Epithelial cell of prostate (primary cell): ENCODE results near the gene TBL1X.

Experiments
- DNase-seq: peaks from one replicate; pipeline ENCODE4 v3.0.0-alpha.2; 2011; ENCODE audit warnings: low read depth, low spot score
- H3K27ac ChIP-seq: fragments of 450-650 bp; 2 replicates; pipeline ENCODE4 v1.5.1; 2017; ENCODE audit warnings: mild to moderate bottlenecking

Gene TBL1X

DNA sequence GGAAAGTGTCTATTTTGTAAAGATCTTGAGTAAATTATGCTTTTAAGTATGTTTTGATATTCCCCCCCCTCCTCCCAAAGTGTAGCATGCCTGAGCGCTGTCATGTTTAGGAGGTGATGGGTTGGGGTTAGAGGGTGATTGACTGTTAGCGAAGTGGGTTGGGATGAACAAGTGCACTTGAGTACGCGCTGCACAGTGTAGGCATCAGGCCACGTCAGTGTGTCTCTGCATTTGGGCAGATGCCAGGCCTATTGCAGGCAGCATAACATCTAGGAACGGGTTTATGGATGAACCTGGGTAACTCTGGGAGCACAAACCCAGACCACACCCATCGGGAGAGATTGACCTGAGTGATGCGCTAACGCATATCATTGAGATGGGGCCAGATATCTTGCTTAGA lies 111.2 kb downstream of the TBL1X start:
- no peak for DNase-seq
- no peak overlapping the region for H3K27ac ChIP-seq

DNA sequence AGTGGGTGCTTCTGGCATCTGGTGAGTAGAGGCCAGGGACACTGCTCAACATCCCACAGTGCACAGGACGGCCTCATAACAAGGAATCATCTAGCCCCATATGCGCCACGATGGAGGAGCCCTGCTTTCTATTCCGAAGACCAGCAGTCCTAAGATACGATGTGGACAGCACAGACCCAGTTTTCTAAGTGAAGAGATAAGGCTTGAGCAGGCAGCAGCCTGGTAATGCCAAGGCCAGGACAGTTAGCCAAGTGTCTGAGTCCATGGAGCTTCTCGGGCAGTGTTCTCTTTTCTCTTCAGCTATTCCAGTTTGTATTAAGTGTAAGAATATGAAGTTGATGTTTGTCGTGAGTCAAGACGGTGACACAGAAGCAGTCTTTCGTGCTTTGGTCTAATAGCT lies 112.7 kb downstream of the TBL1X start:
- DNase-seq: no peak
- no peak overlapping the region for H3K27ac ChIP-seq

DNA sequence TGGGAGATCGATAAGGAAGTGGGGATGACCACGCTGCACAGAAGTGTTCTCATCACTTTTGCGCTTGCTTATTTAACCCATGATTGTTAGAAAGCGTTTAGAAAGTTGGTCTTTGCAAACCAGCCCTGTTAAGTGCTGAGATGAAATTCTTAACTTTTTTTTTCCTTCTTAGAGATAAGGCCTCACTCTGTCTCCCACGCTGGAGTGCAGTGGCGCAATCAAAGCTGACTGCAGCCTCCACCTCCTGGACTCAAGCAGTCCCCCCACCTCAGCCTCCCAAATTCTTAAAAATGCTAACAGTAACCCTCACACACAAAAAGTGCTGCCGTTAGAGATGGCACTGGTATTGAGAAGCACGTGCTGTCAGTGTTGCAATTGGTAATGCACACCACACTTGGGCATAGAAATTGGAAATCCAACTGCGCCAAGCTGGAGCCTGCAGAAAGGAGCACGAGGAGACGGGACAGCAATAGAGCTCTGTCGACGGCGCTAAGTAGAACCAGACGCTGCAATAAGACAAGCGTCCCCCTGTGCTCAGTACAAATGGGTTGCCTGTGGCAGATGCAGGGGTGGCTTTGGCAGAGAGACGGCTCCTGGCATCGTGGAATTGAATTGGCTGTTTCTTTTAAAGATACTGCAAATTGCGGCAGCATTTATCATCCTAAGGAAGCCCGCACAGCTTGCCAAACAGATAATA lies 113.4 kb downstream of the TBL1X start:
- no peak overlapping the region for H3K27ac ChIP-seq
- DNase-seq: no peak

DNA sequence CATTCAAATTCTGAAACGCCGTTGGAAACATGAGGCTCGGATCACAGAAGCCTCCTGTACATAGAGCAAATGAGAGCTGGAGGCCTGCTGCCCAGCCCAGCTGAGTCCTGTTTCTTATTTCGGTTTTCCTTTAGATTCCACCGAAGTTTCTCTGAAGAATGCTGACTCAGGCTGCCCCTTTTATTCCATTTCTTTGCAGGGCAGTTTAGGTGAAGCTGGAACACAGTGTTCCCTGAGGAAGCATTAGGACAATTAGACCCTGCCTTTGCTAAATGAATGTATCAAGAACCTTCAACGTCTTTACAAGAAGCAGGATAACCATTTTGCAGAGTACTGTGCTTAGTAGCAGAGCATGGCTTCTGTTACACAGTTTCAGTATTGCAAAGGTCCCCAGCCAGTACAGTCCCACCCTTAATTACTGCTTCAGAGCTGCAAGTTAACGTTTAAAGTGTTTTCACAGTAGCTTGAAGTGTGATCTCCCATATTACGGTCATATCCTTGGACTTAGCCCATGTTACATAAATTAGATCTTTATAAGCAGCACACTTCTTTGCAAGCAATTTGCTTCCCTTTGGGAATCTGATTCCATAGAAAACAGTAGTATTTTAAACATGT lies 117.0 kb downstream of the TBL1X start:
- DNase-seq: no peak
- no peak overlapping the region for H3K27ac ChIP-seq

DNA sequence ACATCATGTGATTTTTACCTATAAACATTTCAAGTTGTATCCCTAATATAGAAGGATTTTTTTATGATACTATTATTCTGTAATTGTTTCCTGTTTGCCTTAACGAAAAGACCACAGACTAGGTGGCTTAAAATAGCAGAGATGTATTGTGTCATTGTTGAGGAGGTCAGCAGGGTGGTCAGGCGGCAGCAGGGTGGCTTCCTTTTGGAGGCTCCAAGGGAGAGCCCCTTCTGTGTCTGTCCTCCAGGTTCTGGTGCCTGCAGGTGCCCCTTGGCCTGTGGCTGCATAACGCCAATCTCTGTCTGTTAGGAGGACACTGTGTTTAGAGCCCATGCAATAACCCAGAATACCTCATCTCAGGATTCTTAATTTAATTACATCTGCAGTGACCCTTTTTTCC lies 118.1 kb downstream of the TBL1X start:
- no peak for DNase-seq

DNA sequence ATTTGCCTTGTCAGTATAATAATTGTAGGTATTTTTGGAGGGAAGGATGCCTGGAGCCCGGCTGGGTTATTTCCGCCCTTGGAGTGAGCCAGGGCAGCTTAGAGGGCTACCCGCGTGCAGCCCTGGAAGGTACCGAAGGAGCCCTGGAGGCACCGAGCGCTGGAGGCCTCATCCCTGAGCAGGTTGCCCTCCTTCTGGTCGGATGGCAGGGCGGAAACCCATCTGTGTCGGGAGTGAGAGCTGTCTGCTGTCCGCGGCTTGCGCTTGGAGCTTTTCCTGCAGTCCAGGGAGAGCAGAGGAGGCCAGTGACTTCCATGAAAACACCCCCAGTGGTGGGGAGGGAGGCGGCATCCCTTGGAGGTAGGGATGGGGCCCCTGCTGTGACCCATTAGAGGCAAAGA lies 122.1 kb downstream of the TBL1X start:
- no peak for DNase-seq
- no peak overlapping the region for H3K27ac ChIP-seq

More for the DNA sequence above, 118.1 kb downstream of the TBL1X start:
- H3K27ac ChIP-seq: no peak overlapping the region

DNA sequence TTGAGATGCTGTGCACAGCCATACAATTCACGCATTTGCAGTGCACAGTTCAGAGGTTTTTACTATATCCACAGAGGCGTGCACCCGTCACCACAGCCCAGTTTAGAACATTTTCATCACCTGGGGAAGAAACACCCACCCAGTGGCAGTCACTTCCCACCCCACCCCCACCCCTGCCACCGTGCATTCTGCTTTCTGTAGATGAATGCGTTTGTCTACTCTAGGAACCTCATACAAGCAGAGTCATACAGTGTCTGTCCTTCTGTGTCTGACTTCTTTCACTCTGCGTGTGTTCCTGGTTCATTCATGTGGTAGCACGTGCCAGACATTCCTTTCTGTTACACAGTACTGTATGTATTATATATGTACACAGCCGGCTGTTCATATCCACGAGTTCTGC lies 122.8 kb downstream of the TBL1X start:
- H3K27ac ChIP-seq: no peak overlapping the region
- DNase-seq: no peak

DNA sequence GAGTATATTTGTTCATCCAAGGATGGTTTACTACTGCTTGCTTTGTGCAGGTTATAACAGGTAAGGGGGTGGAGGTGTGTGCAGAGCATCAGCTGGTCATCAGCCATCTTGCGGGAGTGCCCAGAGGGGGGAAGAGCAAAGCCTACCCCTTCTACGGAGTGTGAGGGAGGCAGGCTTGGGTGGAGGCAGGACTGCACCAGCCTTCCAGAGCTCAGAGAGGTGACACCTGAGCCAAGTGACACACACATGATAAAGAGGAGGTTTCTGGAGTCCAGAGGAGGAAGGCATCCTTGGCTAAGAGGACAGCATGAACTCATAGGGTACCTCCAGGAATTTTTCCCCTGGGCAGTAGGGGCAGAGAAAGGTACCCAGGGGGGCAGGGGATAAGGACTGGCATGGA lies 126.6 kb downstream of the TBL1X start:
- DNase-seq: no peak
- no peak overlapping the region for H3K27ac ChIP-seq

DNA sequence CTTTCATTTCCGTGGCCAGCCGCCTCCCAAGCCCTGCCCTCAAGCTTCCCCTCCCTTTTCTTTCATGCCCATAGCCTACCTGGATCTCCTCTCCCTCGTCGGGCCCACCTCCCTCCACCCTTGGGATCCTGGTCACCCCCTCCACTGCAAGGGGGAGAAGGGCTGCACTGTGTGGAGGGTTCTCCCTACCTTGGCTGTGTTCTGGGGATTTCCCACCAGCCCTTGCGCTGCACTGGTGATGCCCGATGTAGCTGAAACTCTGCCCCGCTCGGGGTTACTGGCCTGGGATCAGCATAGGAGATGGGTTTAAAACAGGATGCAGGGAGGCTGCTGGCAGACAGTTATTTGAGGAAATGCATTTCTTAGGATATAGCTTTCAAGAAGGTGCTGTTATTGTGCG lies 128.9 kb downstream of the TBL1X start:
- DNase-seq: no peak
- no peak overlapping the region for H3K27ac ChIP-seq

DNA sequence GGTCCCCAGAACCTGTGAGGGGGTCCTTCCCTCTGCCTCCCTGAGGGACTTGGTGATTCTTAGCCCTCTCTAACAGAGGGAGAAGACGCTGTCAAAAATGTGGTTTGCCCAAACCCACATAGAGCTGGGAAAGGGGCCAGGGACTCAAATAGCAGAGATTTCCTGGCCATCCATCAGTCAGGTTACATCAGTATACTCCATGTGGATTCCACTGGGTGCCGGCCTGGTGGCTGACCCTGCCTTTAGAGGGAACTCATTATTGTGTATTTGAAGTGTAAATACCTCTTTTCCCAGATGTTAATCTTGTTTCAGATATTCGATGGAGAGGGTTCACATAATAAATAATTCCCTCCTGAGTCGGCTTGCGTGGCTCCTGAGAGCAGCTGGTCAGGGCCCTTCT lies 130.3 kb downstream of the TBL1X start:
- DNase-seq: no peak

DNA sequence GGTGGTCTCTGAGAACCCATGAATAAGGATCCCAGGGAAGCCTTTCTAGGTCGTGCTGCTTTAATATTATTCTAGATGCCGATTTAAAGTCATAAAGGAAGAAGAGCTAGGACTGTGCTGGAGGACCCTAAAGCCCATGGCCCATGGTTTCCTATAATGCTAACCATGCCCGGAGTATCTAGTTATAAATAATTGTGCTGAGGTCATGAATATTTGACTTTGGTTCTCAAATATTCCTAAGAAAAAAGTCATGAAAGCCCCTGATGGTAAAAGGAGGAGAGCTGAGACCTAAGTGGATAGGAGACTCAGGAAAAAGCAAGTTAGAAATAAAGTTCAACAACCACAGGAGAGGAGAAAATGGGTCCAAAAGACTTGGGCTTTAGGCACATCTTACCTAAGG lies 132.0 kb downstream of the TBL1X start:
- no peak overlapping the region for H3K27ac ChIP-seq
- no peak for DNase-seq

More for the DNA sequence above, 130.3 kb downstream of the TBL1X start:
- H3K27ac ChIP-seq: no peak overlapping the region

DNA sequence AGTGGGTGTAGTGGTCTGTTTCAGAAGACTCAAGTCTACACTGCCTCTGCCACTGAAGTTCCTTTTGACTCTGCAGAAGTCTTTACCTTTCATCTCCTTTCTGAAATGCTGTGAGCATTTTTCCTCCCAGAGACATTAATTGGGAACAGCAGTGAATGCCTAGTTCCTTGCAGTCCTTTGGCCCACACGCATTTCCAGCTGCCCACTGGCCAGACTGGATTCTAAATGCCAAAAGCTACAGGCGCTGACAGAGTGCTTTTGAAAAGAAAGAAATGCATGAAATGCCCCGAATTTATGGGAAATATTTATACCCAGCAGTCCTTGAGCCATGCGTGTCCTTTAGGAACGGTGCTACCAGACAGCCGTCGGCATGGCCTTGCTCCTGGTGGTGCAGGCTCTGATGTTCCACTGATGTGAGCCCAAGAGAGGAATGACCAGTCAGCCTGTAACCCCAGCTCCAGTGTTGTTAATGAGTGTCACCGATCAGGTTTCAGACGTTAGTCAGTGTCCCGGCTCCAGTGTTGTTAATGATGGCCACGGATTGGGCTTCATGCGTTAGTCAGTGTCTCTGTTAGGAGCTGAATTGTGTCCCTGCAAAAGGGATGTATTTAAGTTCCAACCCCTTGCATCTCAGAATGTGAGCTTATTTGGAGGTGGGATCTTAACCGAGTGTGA lies 132.6 kb downstream of the TBL1X start:
- H3K27ac ChIP-seq: no peak overlapping the region

DNA sequence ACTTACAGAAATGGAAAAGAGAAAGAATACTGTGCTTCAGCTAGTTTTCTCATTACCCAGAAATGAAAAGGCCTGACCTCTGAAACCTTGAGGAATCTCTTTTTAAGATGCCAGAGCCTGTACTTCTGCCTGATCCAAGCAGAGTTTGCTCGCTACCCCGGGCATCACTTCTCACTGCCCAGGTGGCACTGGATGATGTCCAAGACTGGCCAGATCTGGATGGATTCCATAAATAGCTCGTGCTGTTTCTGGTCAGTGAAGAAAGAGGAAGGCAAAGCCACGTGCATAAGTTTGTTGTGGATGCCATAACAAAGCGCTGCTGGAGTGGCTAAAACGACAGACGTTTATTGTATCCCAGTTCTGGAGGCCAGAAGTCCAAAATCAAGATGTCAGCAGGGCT lies 133.5 kb downstream of the TBL1X start:
- H3K27ac ChIP-seq: no peak overlapping the region
- DNase-seq: no peak

More for the DNA sequence above, 132.6 kb downstream of the TBL1X start:
- no peak for DNase-seq

DNA sequence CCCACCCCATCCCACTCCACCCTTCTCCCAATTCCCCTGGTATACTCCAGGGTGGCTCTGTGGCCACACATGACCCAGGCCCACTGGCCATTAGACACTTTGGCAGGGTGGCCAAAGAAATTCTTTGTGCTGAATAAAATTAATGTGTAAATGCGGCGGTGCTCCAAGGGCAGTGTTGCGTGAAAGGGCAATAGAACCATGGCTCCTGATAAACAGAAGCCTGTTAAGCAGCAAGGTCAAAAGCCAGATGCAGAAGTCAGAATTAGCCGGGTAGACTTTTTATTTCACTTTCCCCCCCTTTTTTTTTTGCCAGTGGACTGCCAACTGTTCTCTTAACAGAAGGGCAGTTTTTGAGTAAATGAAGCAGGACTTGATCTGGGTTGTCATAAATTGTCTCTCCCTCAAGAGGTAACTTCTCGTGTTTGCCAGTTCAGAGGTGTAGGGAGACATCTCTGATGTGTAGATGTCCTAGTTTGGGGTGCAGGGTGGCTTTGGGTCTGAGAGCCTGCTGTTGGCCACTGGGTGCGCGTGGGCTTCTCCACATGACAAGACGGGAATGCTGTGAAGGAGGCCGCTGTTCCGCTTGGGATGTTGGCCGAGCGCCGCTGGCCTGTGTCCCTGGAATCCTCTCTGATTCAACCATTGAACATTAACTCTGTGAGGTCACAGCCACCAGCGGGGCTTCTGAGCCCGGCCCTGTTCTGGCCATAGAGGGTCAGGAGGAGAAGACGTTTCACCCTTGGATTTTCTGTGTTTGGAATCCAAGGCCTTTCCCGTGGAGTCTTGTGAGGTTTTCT lies 139.5 kb downstream of the TBL1X start:
- no peak for DNase-seq
- no peak overlapping the region for H3K27ac ChIP-seq

DNA sequence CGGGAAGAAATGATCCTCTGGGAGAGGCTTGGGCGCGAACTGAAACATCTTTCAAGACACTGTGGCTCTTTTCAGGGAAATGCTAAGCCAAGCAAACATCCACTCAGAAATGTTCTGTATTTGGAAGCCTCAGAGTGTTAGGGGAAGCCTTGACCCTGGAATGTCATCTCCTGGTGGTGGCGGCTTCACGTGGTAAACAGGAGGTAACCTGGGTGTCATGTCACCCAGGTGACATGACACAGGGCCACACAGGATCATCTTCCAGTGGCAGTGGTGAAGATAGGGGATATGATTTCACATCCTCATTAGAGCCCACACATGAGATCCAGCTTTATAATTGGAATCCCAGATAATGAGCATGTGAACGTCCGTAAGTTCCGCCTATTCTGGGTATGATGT lies 140.0 kb downstream of the TBL1X start:
- no peak for DNase-seq
- no peak overlapping the region for H3K27ac ChIP-seq

DNA sequence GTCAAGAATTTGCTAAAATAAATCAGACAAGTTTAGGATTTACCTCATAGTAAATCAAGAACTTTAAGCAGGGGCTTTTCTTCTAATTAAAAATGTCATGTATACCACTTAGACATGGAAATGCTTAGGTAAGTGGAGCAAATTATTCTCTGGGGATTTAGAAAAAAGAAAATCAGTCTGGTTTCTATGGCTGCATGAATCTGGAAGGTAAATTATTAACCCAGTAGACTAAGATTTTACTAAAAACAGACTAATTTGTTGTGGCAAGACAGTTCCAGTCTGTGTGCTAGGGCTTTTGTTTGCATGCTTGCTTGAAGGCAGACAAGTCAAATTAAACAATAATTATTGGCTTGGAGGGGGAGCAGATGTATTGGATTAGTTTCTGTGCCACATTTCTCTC lies 140.6 kb downstream of the TBL1X start:
- DNase-seq: no peak

DNA sequence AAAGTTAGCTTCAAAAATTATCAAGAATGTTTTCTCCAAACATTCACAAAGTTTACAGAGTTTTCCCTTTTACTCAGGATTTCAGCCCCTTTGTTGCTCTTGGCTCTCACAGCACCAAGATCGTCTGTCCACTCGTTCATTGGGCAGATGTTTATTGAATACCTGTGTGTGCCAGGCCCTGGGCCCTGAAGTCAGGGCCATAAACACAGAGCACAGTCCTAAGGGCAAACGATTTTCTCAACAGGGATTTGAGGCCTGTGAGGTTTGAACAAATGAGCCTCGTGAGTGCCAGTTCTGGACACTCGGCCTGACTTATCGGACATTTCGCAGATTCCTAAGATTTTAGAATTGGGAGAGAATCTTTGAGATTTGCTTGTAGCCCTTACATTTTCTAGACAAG lies 142.1 kb downstream of the TBL1X start:
- no peak overlapping the region for H3K27ac ChIP-seq
- no peak for DNase-seq

More for the DNA sequence above, 140.6 kb downstream of the TBL1X start:
- H3K27ac ChIP-seq: no peak overlapping the region

DNA sequence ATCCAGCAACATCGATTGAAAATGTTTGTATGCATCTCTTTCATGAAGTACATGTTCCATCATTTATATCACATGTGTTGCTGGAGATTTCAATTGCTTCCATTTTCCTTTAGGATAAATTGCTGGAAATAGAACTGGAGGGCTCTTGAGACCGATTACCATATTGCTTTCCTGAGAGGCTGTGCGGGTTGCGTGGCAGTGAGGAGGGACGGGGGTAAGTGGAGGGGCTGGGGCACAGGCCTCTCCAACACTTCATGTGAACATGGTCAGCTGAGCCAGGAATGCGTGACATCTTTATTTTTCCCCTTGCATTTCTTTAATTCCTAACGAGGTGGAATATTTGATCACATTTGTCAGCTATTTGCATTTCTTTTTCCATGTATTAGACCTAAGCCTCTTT lies 144.6 kb downstream of the TBL1X start:
- no peak for DNase-seq
- H3K27ac ChIP-seq: no peak overlapping the region

DNA sequence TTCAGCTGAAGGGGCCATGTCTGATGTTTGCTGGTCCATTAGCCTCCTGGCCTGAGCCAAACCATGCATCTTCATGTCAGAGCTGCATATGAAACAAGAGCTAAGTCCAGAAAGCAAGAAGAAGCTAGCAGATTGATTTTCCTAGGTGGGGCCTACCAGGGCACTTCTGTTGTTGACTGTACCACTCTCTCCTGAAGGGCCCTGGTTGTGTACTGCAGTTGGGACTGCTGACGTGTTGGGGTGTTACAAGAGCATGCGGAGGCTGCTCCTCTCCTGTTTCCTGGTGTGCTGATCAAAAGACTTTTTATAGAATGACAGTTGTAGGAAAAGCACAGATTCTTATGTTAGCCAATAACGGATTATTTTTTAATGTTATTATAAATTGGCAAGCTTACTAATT lies 145.1 kb downstream of the TBL1X start:
- no peak for DNase-seq
- H3K27ac ChIP-seq: peak overlapping the region; percentile 26

DNA sequence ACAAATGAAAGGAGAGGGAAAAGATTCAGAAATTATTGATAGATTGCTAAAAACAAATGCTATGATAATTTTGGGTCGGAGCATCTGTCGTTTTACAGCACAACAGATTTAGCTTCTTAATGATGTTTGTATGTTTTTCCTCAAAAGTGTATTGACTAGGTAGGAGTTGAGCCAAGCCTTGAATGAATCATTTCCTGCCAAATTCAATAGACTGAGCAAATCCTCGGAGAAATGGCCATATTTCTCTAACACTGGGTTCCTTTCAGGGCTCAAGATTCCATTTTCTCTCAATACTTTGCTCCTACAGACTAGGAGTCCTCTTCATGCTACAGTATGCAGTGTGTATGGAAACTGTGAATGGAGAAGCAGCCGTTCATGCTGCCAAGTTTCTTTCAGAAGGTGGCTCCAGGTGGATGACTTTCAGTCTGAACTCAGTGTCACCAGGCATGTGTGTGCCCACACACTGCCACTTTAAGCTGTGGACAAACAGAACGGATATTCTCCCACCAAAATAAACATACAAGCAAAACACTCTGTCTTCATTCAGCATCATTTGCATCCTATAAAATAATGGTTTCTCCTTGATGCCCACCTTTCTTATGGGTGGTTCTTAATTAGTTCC lies 146.0 kb downstream of the TBL1X start:
- peak overlapping the region; percentile 26 for H3K27ac ChIP-seq
- no peak for DNase-seq
